Tibial nerve (tissue), 3 donors: ENCODE data around the gene ATP9B.
A peak's percentile ranks its signal among the peaks of the same experiment; 100 is the strongest.

Experiments used
- CTCF ChIP-seq, 5 experiments: fragments of 200-600 bp in 3 of 5; fragments of 450-650 bp in 2 of 5; sonication (generic) in 3 of 5; IDR thresholded peaks; one replicate each; pipeline ENCODE4 v1.5.1; 2016 to 2019; ENCODE audit warnings: antibody characterized with exemption in 5 of 5, mild to moderate bottlenecking in 3 of 5, moderate library complexity in 2 of 5
- POLR2A ChIP-seq, 2 donors: fragments of 450-650 bp; IDR thresholded peaks; one replicate each; pipeline ENCODE4 v1.6.1; 2017; ENCODE audit warnings: antibody characterized with exemption in 2 of 2, mild to moderate bottlenecking in 2 of 2, moderate library complexity in 2 of 2

- peak in 1 of 5 experiments; percentile 18 for TF ChIP-seq CTCF (IDR thresholded peaks at IDR 0.05)
- peak in 1 of 2 donors; percentile 25 for TF ChIP-seq POLR2A (IDR thresholded peaks at IDR 0.05)
Measured at GRCh38 chr18:79400091-79400590, 330.9 kb downstream of the ATP9B start.
